ENCODE results near the gene KLHL3. TPM values are rescaled to one million over a fixed set of nuclear protein-coding genes. Genes with fewer than 3 reads are reported as not detected.
A peak's percentile ranks its signal among the peaks of the same experiment; 100 is the strongest.

KLHL3 gene
- total RNA-seq, 2 donors from 2014 or later, result 24.6 to 38.2 TPM

- H3K27me3 ChIP-seq, result no peaks in the 10 kb centered on the region
- peak in 1 of 2 donors; percentile 6 for TF ChIP-seq CTCF (IDR thresholded peaks at IDR 0.05)
- H3K4me3 ChIP-seq, result peak overlapping the region; percentile 91 to 96
- no peak for DNase-seq (ENCODE audit: low spot score)
- no peaks in the 10 kb centered on the region for H3K36me3 ChIP-seq
- no peaks in the 10 kb centered on the region for H3K9me3 ChIP-seq
- H3K4me1 ChIP-seq, result peaks cover 0 to 28% of the 10 kb centered on the region in 2 donors
- H3K27ac ChIP-seq, result peak overlapping the region; percentile 100
Observed at GRCh38 chr5:137754961-137755762, 19.3 kb upstream of the KLHL3 start.

GRCh38 chr5:137754188-137754960, 18.5 kb upstream of the KLHL3 start, which contains the start of gene HNRNPA0:
HNRNPA0 (minus strand) TSS chr5:137754363; CDS start chr5:137754066, 297 bp downstream.
- Histone ChIP-seq H3K9me3 (no peaks in the 10 kb centered on the region), H3K27me3 (no peaks in the 10 kb centered on the region), H3K4me3 (peak within 1 kb of the TSS; percentile 91 to 96), H3K4me1 (peaks cover 0 to 34% of the 10 kb centered on the region in 2 donors), H3K27ac (peak within 1 kb of the TSS; percentile 100), H3K36me3 (no peaks in the 10 kb centered on the region)
- peak in 1 of 2 donors; percentile 14 for TF ChIP-seq CTCF (IDR thresholded peaks at IDR 0.05)
- DNase-seq (ENCODE audit: low spot score), result peak; percentile 98

GRCh38 chr5:137753691-137754187, 17.9 kb upstream of the KLHL3 start:
- Histone ChIP-seq H3K4me1 (peaks cover 0 to 37% of the 10 kb centered on the region in 2 donors), H3K4me3 (peak overlapping the region; percentile 91 to 96), H3K27ac (peak overlapping the region; percentile 100), H3K36me3 (no peaks in the 10 kb centered on the region), H3K9me3 (no peaks in the 10 kb centered on the region), H3K27me3 (no peaks in the 10 kb centered on the region)
- peak; percentile 72 for DNase-seq (ENCODE audit: low spot score)
- TF ChIP-seq CTCF (IDR thresholded peaks at IDR 0.05), result no peak

- DNase-seq (ENCODE audit: low spot score), result no peak
- peaks cover 0 to 37% of the 10 kb centered on the region in 2 donors for H3K4me1 ChIP-seq
- peak overlapping the region; percentile 91 to 96 for H3K4me3 ChIP-seq
Observed at GRCh38 chr5:137752905-137753690, 17.2 kb upstream of the KLHL3 start.

More at GRCh38 chr5:137752905-137753690, 17.2 kb upstream of the KLHL3 start:
- no peak for TF ChIP-seq CTCF (IDR thresholded peaks at IDR 0.05)
- H3K36me3 ChIP-seq, result no peaks in the 10 kb centered on the region
- no peaks in the 10 kb centered on the region for H3K27me3 ChIP-seq
- peak overlapping the region; percentile 100 for H3K27ac ChIP-seq
- no peaks in the 10 kb centered on the region for H3K9me3 ChIP-seq
